Esophagus squamous epithelium (tissue), 4 donors: ENCODE measurements around the gene MMP7.

Experiments
- CTCF ChIP-seq, 6 experiments: fragments of 450-650 bp in 4 of 6; fragments of 200-600 bp in 2 of 6; sonication (generic) in 2 of 6; IDR thresholded peaks; one replicate each; pipeline ENCODE4 v1.5.1; 2016 to 2019; ENCODE audit warnings: antibody characterized with exemption in 6 of 6, mild to moderate bottlenecking in 4 of 6, moderate library complexity in 4 of 6
- POLR2A ChIP-seq, 4 donors: fragments of 450-650 bp; IDR thresholded peaks; one replicate each; pipeline ENCODE4 v1.6.1; 2017; ENCODE audit warnings: antibody characterized with exemption in 4 of 4, mild to moderate bottlenecking in 4 of 4, moderate library complexity in 3 of 4

- TF ChIP-seq CTCF (IDR thresholded peaks at IDR 0.05) (no peak), POLR2A (IDR thresholded peaks at IDR 0.05) (no peak)
Measured at GRCh38 chr11:102520514-102520913, 10.0 kb downstream of the MMP7 start.
